Measurements from ENCODE around the gene HMGN2.

DNA sequence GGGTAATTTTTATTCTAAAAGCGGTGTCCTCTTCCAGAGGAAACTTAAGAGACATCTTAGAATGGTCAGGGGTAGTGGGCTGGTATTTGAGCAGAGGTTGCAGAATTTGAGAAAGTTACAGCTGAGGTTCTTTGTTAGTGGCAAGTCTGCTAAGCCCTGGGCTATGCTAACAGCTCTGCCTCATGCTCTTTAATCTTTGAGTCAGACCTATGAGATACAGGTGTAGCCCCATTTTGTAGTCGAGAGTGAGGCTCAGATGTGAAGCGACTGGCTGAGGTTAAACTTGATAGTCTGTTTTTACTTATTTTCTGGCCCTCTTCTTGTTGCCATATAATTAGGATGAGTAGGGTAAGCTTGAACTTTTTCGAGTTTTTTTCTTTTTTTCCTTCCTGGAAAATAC, 4.7 kb downstream of the HMGN2 start:
- TF ChIP-seq, protein P1, sequence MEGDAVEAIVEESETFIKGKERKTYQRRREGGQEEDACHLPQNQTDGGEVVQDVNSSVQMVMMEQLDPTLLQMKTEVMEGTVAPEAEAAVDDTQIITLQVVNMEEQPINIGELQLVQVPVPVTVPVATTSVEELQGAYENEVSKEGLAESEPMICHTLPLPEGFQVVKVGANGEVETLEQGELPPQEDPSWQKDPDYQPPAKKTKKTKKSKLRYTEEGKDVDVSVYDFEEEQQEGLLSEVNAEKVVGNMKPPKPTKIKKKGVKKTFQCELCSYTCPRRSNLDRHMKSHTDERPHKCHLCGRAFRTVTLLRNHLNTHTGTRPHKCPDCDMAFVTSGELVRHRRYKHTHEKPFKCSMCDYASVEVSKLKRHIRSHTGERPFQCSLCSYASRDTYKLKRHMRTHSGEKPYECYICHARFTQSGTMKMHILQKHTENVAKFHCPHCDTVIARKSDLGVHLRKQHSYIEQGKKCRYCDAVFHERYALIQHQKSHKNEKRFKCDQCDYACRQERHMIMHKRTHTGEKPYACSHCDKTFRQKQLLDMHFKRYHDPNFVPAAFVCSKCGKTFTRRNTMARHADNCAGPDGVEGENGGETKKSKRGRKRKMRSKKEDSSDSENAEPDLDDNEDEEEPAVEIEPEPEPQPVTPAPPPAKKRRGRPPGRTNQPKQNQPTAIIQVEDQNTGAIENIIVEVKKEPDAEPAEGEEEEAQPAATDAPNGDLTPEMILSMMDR (IDR thresholded peaks at IDR 0.05) = no peak
- no peak for TF ChIP-seq ZNF121 (CRISPR knock-in tag; IDR thresholded peaks at IDR 0.05)
- no peak for TF ChIP-seq GABPB1 (CRISPR knock-in tag; IDR thresholded peaks at IDR 0.05)
- no peak for TF ChIP-seq NR2C2 (CRISPR knock-in tag; IDR thresholded peaks at IDR 0.05)
- TF ChIP-seq, protein P2, sequence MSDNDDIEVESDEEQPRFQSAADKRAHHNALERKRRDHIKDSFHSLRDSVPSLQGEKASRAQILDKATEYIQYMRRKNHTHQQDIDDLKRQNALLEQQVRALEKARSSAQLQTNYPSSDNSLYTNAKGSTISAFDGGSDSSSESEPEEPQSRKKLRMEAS (CRISPR knock-in tag; IDR thresholded peaks at IDR 0.05) = no peak

Measured in WTC11 (cell line).